ENCODE measurements around the gene TRMT11.

DNA sequence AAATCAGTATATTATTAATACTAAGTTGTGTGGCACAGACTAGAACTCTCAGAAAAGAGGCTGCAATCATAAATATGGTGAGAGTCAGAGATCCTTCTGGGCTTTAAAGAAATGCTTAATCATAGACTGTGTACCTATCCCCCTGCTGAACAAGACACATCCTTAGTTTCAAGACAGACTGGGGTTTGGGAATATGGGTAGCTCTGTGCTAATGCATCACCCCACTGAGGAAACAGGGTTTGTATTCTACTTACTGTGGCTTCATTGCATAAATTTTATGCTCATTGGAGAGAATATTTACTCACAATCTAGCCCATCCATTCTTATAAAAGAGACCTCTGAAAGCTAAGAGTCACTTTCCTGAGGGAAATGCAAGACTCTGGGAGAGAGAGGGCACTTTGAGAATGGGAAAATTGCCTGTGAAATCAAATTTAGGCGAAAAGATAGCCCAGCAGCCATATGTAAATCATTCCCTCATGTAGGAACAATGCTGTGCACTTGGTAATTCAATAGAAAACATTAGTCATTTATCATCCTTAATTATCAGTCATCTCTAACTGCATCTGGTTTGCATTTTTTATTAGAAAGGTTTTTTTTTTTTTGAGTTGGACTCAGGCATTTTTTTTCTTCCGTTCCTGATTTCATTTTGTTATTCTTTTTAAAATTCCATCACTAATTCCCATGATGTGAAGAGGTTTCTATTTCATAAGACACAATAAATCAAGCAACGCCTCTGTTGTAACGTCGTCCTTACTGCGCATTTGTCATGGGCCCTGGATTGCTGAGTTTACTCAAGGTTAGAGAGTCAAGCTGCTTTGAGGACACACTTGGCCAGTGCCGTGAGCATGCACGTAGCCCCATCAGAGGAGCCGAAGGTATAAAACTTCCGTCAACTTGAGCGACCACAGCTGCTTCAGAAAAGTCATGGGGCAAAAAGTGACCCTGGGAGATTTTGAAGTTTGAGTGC is 91.8 kb downstream of the TRMT11 start:
- TF ChIP-seq, protein P1, sequence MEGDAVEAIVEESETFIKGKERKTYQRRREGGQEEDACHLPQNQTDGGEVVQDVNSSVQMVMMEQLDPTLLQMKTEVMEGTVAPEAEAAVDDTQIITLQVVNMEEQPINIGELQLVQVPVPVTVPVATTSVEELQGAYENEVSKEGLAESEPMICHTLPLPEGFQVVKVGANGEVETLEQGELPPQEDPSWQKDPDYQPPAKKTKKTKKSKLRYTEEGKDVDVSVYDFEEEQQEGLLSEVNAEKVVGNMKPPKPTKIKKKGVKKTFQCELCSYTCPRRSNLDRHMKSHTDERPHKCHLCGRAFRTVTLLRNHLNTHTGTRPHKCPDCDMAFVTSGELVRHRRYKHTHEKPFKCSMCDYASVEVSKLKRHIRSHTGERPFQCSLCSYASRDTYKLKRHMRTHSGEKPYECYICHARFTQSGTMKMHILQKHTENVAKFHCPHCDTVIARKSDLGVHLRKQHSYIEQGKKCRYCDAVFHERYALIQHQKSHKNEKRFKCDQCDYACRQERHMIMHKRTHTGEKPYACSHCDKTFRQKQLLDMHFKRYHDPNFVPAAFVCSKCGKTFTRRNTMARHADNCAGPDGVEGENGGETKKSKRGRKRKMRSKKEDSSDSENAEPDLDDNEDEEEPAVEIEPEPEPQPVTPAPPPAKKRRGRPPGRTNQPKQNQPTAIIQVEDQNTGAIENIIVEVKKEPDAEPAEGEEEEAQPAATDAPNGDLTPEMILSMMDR (IDR thresholded peaks at IDR 0.05), result no peak
- TF ChIP-seq EZH2phosphoT487 (IDR thresholded peaks at IDR 0.05), result no peak
